HL-60 (cell line): ENCODE results near the gene CD82.

Source experiments
- POLR2AphosphoS5 ChIP-seq: IDR thresholded peaks from 2 replicates; pipeline ENCODE4 v1.6.1; 2012; ENCODE audit warnings: low read depth
- TF ChIP-seq, protein P1 (sequence below): IDR thresholded peaks from one replicate; pipeline ENCODE4 v1.5.1; 2011; ENCODE audit warnings: low read length, control low read depth, inconsistent platforms; ENCODE audit not compliant: insufficient read depth
- TF ChIP-seq, protein P2 (sequence below): IDR thresholded peaks from 2 replicates; pipeline ENCODE4 v1.6.1; 2012; ENCODE audit warnings: low read depth; ENCODE audit not compliant: insufficient replicate concordance

DNA sequence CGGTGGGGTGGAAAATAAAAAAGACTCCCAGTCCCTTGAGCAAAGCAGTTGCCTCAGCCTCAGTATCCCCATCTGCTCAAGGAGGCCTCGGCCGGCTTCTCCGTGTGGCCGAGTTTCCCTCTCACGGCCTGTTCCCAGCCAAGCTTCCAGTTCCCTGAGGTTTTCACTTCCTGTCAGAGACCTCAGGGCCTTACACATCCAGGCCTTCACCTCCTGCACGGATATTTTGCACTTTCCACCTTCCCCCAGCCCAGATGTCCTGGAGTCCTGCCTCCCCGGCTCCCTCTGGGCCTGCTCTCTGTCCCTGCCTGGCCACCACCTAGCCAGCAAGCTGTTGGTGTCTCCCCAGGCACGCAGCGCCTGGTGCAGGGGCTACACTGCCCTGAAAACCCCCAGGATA lies 41.1 kb upstream of the CD82 start:
- TF ChIP-seq, protein P1, sequence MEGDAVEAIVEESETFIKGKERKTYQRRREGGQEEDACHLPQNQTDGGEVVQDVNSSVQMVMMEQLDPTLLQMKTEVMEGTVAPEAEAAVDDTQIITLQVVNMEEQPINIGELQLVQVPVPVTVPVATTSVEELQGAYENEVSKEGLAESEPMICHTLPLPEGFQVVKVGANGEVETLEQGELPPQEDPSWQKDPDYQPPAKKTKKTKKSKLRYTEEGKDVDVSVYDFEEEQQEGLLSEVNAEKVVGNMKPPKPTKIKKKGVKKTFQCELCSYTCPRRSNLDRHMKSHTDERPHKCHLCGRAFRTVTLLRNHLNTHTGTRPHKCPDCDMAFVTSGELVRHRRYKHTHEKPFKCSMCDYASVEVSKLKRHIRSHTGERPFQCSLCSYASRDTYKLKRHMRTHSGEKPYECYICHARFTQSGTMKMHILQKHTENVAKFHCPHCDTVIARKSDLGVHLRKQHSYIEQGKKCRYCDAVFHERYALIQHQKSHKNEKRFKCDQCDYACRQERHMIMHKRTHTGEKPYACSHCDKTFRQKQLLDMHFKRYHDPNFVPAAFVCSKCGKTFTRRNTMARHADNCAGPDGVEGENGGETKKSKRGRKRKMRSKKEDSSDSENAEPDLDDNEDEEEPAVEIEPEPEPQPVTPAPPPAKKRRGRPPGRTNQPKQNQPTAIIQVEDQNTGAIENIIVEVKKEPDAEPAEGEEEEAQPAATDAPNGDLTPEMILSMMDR = no peak
- TF ChIP-seq, protein P2, sequence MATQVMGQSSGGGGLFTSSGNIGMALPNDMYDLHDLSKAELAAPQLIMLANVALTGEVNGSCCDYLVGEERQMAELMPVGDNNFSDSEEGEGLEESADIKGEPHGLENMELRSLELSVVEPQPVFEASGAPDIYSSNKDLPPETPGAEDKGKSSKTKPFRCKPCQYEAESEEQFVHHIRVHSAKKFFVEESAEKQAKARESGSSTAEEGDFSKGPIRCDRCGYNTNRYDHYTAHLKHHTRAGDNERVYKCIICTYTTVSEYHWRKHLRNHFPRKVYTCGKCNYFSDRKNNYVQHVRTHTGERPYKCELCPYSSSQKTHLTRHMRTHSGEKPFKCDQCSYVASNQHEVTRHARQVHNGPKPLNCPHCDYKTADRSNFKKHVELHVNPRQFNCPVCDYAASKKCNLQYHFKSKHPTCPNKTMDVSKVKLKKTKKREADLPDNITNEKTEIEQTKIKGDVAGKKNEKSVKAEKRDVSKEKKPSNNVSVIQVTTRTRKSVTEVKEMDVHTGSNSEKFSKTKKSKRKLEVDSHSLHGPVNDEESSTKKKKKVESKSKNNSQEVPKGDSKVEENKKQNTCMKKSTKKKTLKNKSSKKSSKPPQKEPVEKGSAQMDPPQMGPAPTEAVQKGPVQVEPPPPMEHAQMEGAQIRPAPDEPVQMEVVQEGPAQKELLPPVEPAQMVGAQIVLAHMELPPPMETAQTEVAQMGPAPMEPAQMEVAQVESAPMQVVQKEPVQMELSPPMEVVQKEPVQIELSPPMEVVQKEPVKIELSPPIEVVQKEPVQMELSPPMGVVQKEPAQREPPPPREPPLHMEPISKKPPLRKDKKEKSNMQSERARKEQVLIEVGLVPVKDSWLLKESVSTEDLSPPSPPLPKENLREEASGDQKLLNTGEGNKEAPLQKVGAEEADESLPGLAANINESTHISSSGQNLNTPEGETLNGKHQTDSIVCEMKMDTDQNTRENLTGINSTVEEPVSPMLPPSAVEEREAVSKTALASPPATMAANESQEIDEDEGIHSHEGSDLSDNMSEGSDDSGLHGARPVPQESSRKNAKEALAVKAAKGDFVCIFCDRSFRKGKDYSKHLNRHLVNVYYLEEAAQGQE = no peak
- no peak for TF ChIP-seq POLR2AphosphoS5
